Measurements from ENCODE around the gene ATG13. TPM values are rescaled to one million over a fixed set of nuclear protein-coding genes. Genes with fewer than 3 reads are reported as not detected.

ATG13 gene
- total RNA-seq, 2 experiments from 2014 or later = 95.7 to 102 TPM

DNA sequence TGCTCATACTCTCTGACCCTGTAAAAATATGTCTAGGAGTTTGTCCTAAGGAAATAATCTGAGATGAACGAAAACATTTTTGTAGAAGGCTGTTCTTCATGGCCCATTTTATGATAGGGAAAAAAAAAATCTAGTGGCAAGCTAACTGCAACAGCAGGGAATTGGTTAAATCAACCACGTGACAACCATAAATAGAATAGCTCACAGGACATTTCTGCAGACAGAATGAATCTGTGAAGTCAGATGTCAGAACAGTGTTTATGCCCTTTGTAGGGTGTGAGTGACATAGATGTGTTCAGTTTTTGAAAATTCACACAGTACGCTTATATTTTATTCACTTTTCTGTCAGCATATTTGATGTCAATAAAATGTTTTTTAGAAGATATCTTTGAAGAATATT is 67.0 kb downstream of the ATG13 start:
- no peaks in the 10 kb centered on the region for H3K27me3 ChIP-seq (ENCODE audit: control insufficient read depth in 1 of 2, insufficient read depth in 2 of 2, low read length in 2 of 2)
- no peak overlapping the region for H3K27ac ChIP-seq (ENCODE audit: low read depth in 1 of 2, low read length in 2 of 2)
- H3K9me3 ChIP-seq (ENCODE audit: control insufficient read depth in 1 of 2, insufficient read depth in 1 of 2, low read length in 2 of 2) = no peaks in the 10 kb centered on the region
- no peak overlapping the region for H3K27ac Mint-ChIP-seq
- H3K27me3 Mint-ChIP-seq = no peaks in the 10 kb centered on the region
- POLR2A ChIA-PET = interaction anchor here (1.4 to 2.2 kb wide), 3 partner anchors 10 to 14 kb away, joined by 3 to 11 read pairs (median 4); no protein-coding TSS in a partner anchor
- H3K4me3 Mint-ChIP-seq = no peak overlapping the region
- CTCF ChIA-PET = no interaction called here
- ATAC-seq (ENCODE audit: poor library complexity) (no peak), DNase-seq (no peak)
- H3K4me1 Mint-ChIP-seq (ENCODE audit: low read depth) = peaks cover 8% of the 10 kb centered on the region
- peaks cover 73% of the 10 kb centered on the region for H3K36me3 Mint-ChIP-seq (ENCODE audit: low read depth)
- H3K4me3 ChIP-seq (ENCODE audit: low read length) = no peak overlapping the region
- no peak for TF ChIP-seq CTCF (IDR thresholded peaks at IDR 0.05)
- intact Hi-C loops (cut with DNase I, micrococcal nuclease) = no loop called here
- no peaks in the 10 kb centered on the region for H3K9me3 Mint-ChIP-seq
- peaks cover 15% of the 10 kb centered on the region for H3K4me1 ChIP-seq (ENCODE audit: insufficient read depth, low read length)
- H3K36me3 ChIP-seq (ENCODE audit: insufficient read depth, low read length) = peaks cover 79% of the 10 kb centered on the region

GRCh38 chr11:46686886-46687795 is 69.8 kb downstream of the ATG13 start:
- intact Hi-C loops (cut with DNase I, micrococcal nuclease) = no loop called here
- Histone ChIP-seq H3K9me3 (ENCODE audit: control insufficient read depth in 1 of 2, insufficient read depth in 1 of 2, low read length in 2 of 2) (no peaks in the 10 kb centered on the region), H3K36me3 (ENCODE audit: insufficient read depth, low read length) (peaks cover 70% of the 10 kb centered on the region), H3K27ac (ENCODE audit: low read depth in 1 of 2, low read length in 2 of 2) (no peak overlapping the region), H3K4me3 (ENCODE audit: low read length) (no peak overlapping the region), H3K4me1 (ENCODE audit: insufficient read depth, low read length) (peaks cover 15% of the 10 kb centered on the region), H3K27me3 (ENCODE audit: control insufficient read depth in 1 of 2, insufficient read depth in 2 of 2, low read length in 2 of 2) (no peaks in the 10 kb centered on the region)
- POLR2A ChIA-PET = interaction anchor here (1.2 to 1.4 kb wide), 2 partner anchors 14 to 16 kb away, joined by 3 to 6 read pairs; partner anchors contain the start of genes ARHGAP1 and ZNF408
- no peak for ATAC-seq (ENCODE audit: poor library complexity)
- Mint-ChIP-seq H3K27ac (no peak overlapping the region), H3K4me1 (ENCODE audit: low read depth) (peaks cover 8% of the 10 kb centered on the region), H3K36me3 (ENCODE audit: low read depth) (peaks cover 65% of the 10 kb centered on the region), H3K27me3 (no peaks in the 10 kb centered on the region), H3K9me3 (no peaks in the 10 kb centered on the region), H3K4me3 (no peak overlapping the region)
- CTCF ChIA-PET = no interaction called here
- DNase-seq = no peak
- no peak for TF ChIP-seq CTCF (IDR thresholded peaks at IDR 0.05)

- intact Hi-C loops (cut with DNase I, micrococcal nuclease) = loop anchor here in 1 of 2 experiments (10.0 kb wide), 1 partner anchor 576 kb away; no protein-coding TSS in a partner anchor
- H3K4me1 Mint-ChIP-seq (ENCODE audit: low read depth) = peaks cover 13% of the 10 kb centered on the region
- H3K27ac Mint-ChIP-seq = peak overlapping the region; percentile 43
- ChIA-PET CTCF (no interaction called here), POLR2A (interaction anchor here (0.7 kb wide), 1 partner anchor 10 kb away, joined by 3 read pairs; the partner anchor contains the start of genes ARHGAP1 and ZNF408)
- Histone ChIP-seq H3K4me3 (ENCODE audit: low read length) (no peak overlapping the region), H3K9me3 (ENCODE audit: control insufficient read depth in 1 of 2, insufficient read depth in 1 of 2, low read length in 2 of 2) (no peaks in the 10 kb centered on the region), H3K36me3 (ENCODE audit: insufficient read depth, low read length) (peaks cover 81% of the 10 kb centered on the region), H3K27me3 (ENCODE audit: control insufficient read depth in 1 of 2, insufficient read depth in 2 of 2, low read length in 2 of 2) (no peaks in the 10 kb centered on the region), H3K27ac (ENCODE audit: low read depth in 1 of 2, low read length in 2 of 2) (no peak overlapping the region), H3K4me1 (ENCODE audit: insufficient read depth, low read length) (peaks cover 29% of the 10 kb centered on the region)
- ATAC-seq (ENCODE audit: poor library complexity) (no peak), DNase-seq (no peak)
- H3K4me3 Mint-ChIP-seq = no peak overlapping the region
- no peaks in the 10 kb centered on the region for H3K9me3 Mint-ChIP-seq
- TF ChIP-seq CTCF (IDR thresholded peaks at IDR 0.05) = no peak
- peaks cover 74% of the 10 kb centered on the region for H3K36me3 Mint-ChIP-seq (ENCODE audit: low read depth)
- H3K27me3 Mint-ChIP-seq = no peaks in the 10 kb centered on the region
Measured at GRCh38 chr11:46690702-46691101, 73.3 kb downstream of the ATG13 start.

All from CD4-positive, alpha-beta T cell (primary cell).